SK-N-SH (cell line): Measurements from ENCODE around the gene LRFN4. TPM values are rescaled to one million over a fixed set of nuclear protein-coding genes. Genes with fewer than 3 reads are reported as not detected.

Experiments
- CTCF ChIA-PET: fragments of 300-600, 350-600 bp; formaldehyde crosslinking; extraction: SDS; loops from one replicate; lab custom pipeline; 2021; lab: Yijun Ruan, JAX
- POLR2A ChIA-PET: fragments of 350-600 bp; sonication (Branson Sonifier 250); formaldehyde crosslinking; extraction: SDS; loops from one replicate; lab custom pipeline; 2020; ENCODE audit warnings: antibody characterized with exemption, inconsistent platforms; lab: Yijun Ruan, JAX
- DNase-seq: peaks from one replicate; pipeline ENCODE4 v3.0.0; 2012
- H2AFZ ChIP-seq: fragments of 200-600 bp; sonication (generic); 2 replicates; pipeline ENCODE4 v1.8.1; 2016; ENCODE audit warnings: antibody characterized with exemption, mild to moderate bottlenecking, low read depth
- H3F3A ChIP-seq: fragments of 200-600 bp; sonication (generic); replicated peaks from 2 replicates; pipeline ENCODE3; 2016; ENCODE audit warnings: antibody characterized with exemption, mild to moderate bottlenecking; ENCODE audit not compliant: insufficient read depth
- H3K27ac ChIP-seq, 2 experiments: fragments of 200-500 bp in 1 of 2; fragments of 200-600 bp in 1 of 2; sonication (Bioruptor generic) in 1 of 2; sonication (generic), shearing (Covaris generic) in 1 of 2; 2 replicates each; pipeline versions ENCODE4 v1.5.1 to v1.6.1; 2014 to 2016; ENCODE audit warnings: low read depth in 2 of 2, inconsistent platforms in 1 of 2, low read length in 1 of 2, mild to moderate bottlenecking in 1 of 2, mixed read lengths in 1 of 2
- H3K27me3 ChIP-seq: fragments of 200-600 bp; sonication (generic), shearing (Covaris generic); 2 replicates; pipeline ENCODE4 v1.6.1; 2016; ENCODE audit warnings: mixed run types; ENCODE audit not compliant: insufficient read depth
- H3K36me3 ChIP-seq, 2 experiments: fragments of 200-500 bp in 1 of 2; fragments of 200-600 bp in 1 of 2; sonication (Bioruptor generic) in 1 of 2; sonication (generic) in 1 of 2; replicated peaks in 1 of 2; 2 replicates each; pipeline versions ENCODE3 to v1.5.1; 2014 to 2016; ENCODE audit warnings: low read length in 1 of 2, mild to moderate bottlenecking in 1 of 2; ENCODE audit not compliant: insufficient read depth in 2 of 2, control insufficient read depth in 1 of 2
- H3K4me1 ChIP-seq, 2 experiments: fragments of 200-500 bp in 1 of 2; fragments of 200-600 bp in 1 of 2; sonication (Bioruptor generic) in 1 of 2; sonication (generic), shearing (Covaris generic) in 1 of 2; 2 replicates each; pipeline versions ENCODE4 v1.5.1 to v1.6.1; 2014 to 2016; ENCODE audit warnings: low read depth in 1 of 2, low read length in 1 of 2, mixed run types in 1 of 2; ENCODE audit not compliant: insufficient read depth in 2 of 2, control insufficient read depth in 1 of 2
- H3K4me2 ChIP-seq: fragments of 200-600 bp; sonication (generic), shearing (Covaris generic); 2 replicates; pipeline ENCODE4 v1.6.1; 2017; ENCODE audit warnings: mixed run types
- H3K4me3 ChIP-seq, 2 experiments: fragments of 200-500 bp in 1 of 2; fragments of 200-600 bp in 1 of 2; sonication (Bioruptor generic) in 1 of 2; sonication (generic), shearing (Covaris generic) in 1 of 2; 2 replicates each; pipeline versions ENCODE4 v1.5.1 to v1.8.1; 2014 to 2016; ENCODE audit warnings: low read depth in 2 of 2, inconsistent platforms in 1 of 2, low read length in 1 of 2, mild to moderate bottlenecking in 1 of 2, mixed read lengths in 1 of 2, moderate library complexity in 1 of 2
- H3K79me2 ChIP-seq: fragments of 200-600 bp; sonication (generic); 2 replicates; pipeline ENCODE4 v1.8.1; 2017; ENCODE audit warnings: mild to moderate bottlenecking; ENCODE audit not compliant: insufficient read depth
- H3K9ac ChIP-seq: fragments of 200-600 bp; sonication (generic); 2 replicates; pipeline ENCODE4 v1.6.1; 2017; ENCODE audit warnings: mixed run types
- H3K9me2 ChIP-seq: fragments of 200-600 bp; sonication (generic); 2 replicates; pipeline ENCODE4 v1.6.1; 2017; ENCODE audit warnings: mixed run types
- H3K9me3 ChIP-seq: fragments of 200-600 bp; sonication (generic); 2 replicates; pipeline ENCODE4 v1.6.1; 2017; ENCODE audit warnings: mixed run types, mild to moderate bottlenecking, moderate library complexity
- H4K20me1 ChIP-seq: fragments of 200-600 bp; sonication (generic); 2 replicates; pipeline ENCODE4 v1.6.1; 2017; ENCODE audit warnings: mild to moderate bottlenecking, mixed run types; ENCODE audit not compliant: insufficient read depth
- EZH2phosphoT487 ChIP-seq: fragments of 200-600 bp; sonication (generic); IDR thresholded peaks from 2 replicates; pipeline ENCODE4 v1.6.1; 2017; ENCODE audit warnings: low read depth, mixed run types, mild to moderate bottlenecking, antibody characterized with exemption, moderate library complexity, borderline replicate concordance
- FOSL2 ChIP-seq: IDR thresholded peaks from 2 replicates; pipeline ENCODE4 v1.4.0; 2012; ENCODE audit warnings: low read depth, mild to moderate bottlenecking, moderate library complexity, borderline replicate concordance
- FOXM1 ChIP-seq: IDR thresholded peaks from 2 replicates; pipeline ENCODE4 v1.4.0; 2012; ENCODE audit warnings: low read depth, mild to moderate bottlenecking
- GABPA ChIP-seq: IDR thresholded peaks from 2 replicates; pipeline ENCODE4 v1.4.0; 2012; ENCODE audit warnings: low read depth, mild to moderate bottlenecking
- GATA2 ChIP-seq: sonication (generic); formaldehyde crosslinking; IDR thresholded peaks from 2 replicates; pipeline ENCODE4 v1.5.0; 2020; ENCODE audit warnings: mild to moderate bottlenecking, missing genetic modification reagents
- MXI1 ChIP-seq: IDR thresholded peaks from 2 replicates; pipeline ENCODE4 v1.6.1; 2012; ENCODE audit warnings: mild to moderate bottlenecking, low read depth, low read length, improper control_type of control experiment
- NFIC ChIP-seq: IDR thresholded peaks from 2 replicates; pipeline ENCODE4 v1.4.0; 2012; ENCODE audit warnings: borderline replicate concordance
- RAD21 ChIP-seq: IDR thresholded peaks from 2 replicates; pipeline ENCODE4 v1.6.1; 2012; ENCODE audit warnings: mild to moderate bottlenecking, low read length
- RCOR1 ChIP-seq: fragments of 150-350 bp; IDR thresholded peaks from 2 replicates; pipeline ENCODE4 v1.6.1; 2017; ENCODE audit warnings: antibody characterized with exemption, low read length
- REST ChIP-seq: IDR thresholded peaks from 2 replicates; pipeline ENCODE4 v1.6.1; 2012; ENCODE audit warnings: mild to moderate bottlenecking, low read depth, low read length, moderate library complexity
- TEAD4 ChIP-seq: IDR thresholded peaks from 2 replicates; pipeline ENCODE4 v1.4.0; 2012; ENCODE audit warnings: mild to moderate bottlenecking, borderline replicate concordance; ENCODE audit not compliant: insufficient read depth
- USF1 ChIP-seq: IDR thresholded peaks from 2 replicates; pipeline ENCODE4 v1.4.0; 2012; ENCODE audit warnings: low read depth, borderline replicate concordance
- whole genome bisulfite sequencing: methylation state at CpG from one replicate; pipeline ENCODE4 v1.1.6; 2017; ENCODE audit warnings: low lambda C conversion rate; 5-methylcytosine and 5-hydroxymethylcytosine counted together
- polyA plus RNA-seq, 3 experiments: library from polyadenylated mRNA; depleted of rRNA; stranded (reverse); fragments of >200 nt; gene quantifications; 2 replicates each; pipeline ENCODE4 v1.2.3, GENCODE V29; 2012
- TF ChIP-seq, protein P1 (sequence below): fragments of 150-350 bp; IDR thresholded peaks from 2 replicates; pipeline ENCODE4 v1.6.1; 2017; ENCODE audit warnings: antibody characterized with exemption, low read length, low read depth, borderline replicate concordance

The LRFN4 gene
- polyA plus RNA-seq, 1 of the 3 experiments (the other 2 are of a cell fraction), result 15.9 TPM

DNA sequence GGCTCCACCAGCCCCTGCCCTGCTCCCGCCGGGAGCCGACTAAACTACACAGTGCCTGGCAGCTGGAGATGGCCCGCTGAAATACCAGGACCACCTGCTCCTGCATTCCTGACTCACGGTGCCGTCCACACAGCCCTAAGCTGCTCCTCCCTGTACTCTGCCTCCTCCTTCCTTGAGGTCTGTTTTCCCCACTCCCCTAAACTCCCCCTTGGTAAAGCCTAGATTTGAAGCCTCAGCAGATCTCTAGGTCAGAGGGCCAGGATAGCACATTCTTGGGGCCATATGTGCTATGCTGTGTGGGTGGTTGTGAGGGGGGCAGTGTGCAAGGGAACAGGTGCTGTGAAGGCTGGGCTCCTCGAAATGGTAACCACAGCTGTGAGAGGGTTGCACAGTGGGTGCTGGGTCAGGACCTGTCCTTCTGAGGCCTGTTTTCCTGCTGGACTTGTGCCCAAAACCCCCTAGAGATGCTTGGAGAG lies 9.7 kb downstream of the LRFN4 start:
- no peak for DNase-seq
- Histone ChIP-seq H3K27me3 (no peaks in the 10 kb centered on the region), H3K9me3 (no peaks in the 10 kb centered on the region)
- WGBS, result 85% methylated on average over 3 of the region's 7 CpGs
- TF ChIP-seq NFIC (no peak), EZH2phosphoT487 (no peak), RCOR1 (no peak), GABPA (no peak), USF1 (no peak), FOXM1 (no peak), MXI1 (no peak)
- TF ChIP-seq, protein P1, sequence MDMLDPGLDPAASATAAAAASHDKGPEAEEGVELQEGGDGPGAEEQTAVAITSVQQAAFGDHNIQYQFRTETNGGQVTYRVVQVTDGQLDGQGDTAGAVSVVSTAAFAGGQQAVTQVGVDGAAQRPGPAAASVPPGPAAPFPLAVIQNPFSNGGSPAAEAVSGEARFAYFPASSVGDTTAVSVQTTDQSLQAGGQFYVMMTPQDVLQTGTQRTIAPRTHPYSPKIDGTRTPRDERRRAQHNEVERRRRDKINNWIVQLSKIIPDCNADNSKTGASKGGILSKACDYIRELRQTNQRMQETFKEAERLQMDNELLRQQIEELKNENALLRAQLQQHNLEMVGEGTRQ, result no peak
- TF ChIP-seq, all 33 proteins: peak for 0
- CTCF ChIA-PET, result interaction anchor here (3.1 kb wide), 1 partner anchor 109 kb away, joined by 12 read pairs; no protein-coding TSS in a partner anchor
- H3K4me2 ChIP-seq, result no peak overlapping the region
- no peak overlapping the region for H3K4me3 ChIP-seq
- no peaks in the 10 kb centered on the region for H3K36me3 ChIP-seq
- POLR2A ChIA-PET, result no interaction called here
- H3K9me2 ChIP-seq, result no peaks in the 10 kb centered on the region
- H4K20me1 ChIP-seq, result no peaks in the 10 kb centered on the region
- no peaks in the 10 kb centered on the region for H3K4me1 ChIP-seq
- H3K9ac ChIP-seq, result no peak overlapping the region
- H3F3A ChIP-seq, result no peaks in the 10 kb centered on the region
- no peak overlapping the region for H2AFZ ChIP-seq
- no peaks in the 10 kb centered on the region for H3K79me2 ChIP-seq
- H3K27ac ChIP-seq, result no peak overlapping the region

DNA sequence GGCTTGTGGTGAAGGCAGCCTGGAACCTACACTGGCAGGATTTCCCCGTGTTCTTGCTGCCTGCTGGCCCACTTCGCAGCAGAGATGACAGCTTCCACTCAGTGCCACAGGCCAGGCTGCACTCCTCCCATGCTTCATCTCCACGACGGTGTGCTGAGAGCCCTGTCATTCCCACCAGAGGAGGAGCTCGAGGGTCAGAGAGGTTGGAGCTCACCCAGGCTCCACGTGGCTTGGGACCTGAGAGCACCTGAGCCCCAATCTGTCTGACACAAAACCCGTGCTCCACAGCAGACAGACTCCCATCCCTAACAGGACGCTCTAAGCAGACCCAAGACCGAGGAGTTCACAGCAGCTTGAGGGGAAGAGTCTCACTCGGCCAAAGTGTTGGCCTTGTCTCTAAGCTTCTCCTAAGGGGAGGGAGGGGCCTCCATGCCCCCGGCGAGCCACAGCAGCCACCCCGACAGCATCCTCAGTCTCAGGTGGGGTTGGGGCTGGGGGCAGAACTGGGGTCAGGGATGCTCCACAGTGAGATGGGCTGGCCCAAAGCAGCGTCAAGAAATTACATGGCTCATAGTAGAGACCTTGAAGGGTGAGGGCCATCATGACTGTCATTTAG lies 10.7 kb downstream of the LRFN4 start:
- CTCF ChIA-PET, result interaction anchor here (1.1 to 3.1 kb wide), 2 partner anchors 15 to 108 kb away, joined by 3 to 12 read pairs; no protein-coding TSS in a partner anchor
- no peak overlapping the region for H3K27ac ChIP-seq
- no peak overlapping the region for H3K4me3 ChIP-seq
- H3K36me3 ChIP-seq, result no peaks in the 10 kb centered on the region
- TF ChIP-seq EZH2phosphoT487, result no peak
- no peak for TF ChIP-seq RAD21
- no peak for TF ChIP-seq GATA2 (CRISPR knock-in tag)
- no peak for TF ChIP-seq MXI1
- TF ChIP-seq REST, result no peak
- TF ChIP-seq FOSL2, result no peak
- TF ChIP-seq GABPA, result no peak
- TF ChIP-seq TEAD4, result no peak
- TF ChIP-seq, all 33 proteins: peak for 0
- H3K9ac ChIP-seq, result no peak overlapping the region
- no peaks in the 10 kb centered on the region for H3F3A ChIP-seq
- WGBS, result 86% methylated on average over 13 of the region's 14 CpGs
- H3K79me2 ChIP-seq, result no peaks in the 10 kb centered on the region
- no peak for DNase-seq
- no peaks in the 10 kb centered on the region for H3K27me3 ChIP-seq
- H3K4me2 ChIP-seq, result no peak overlapping the region
- no peaks in the 10 kb centered on the region for H3K9me2 ChIP-seq
- H3K4me1 ChIP-seq, result no peaks in the 10 kb centered on the region
- no peak overlapping the region for H2AFZ ChIP-seq
- H3K9me3 ChIP-seq, result no peaks in the 10 kb centered on the region
- no peaks in the 10 kb centered on the region for H4K20me1 ChIP-seq
- POLR2A ChIA-PET, result no interaction called here
